GM23338 (cell line): ENCODE measurements around the gene CES2.

Source experiments
- CREB1 ChIP-seq: fragments of 250-450 bp; sonication (Bioruptor Pico); IDR thresholded peaks from 2 replicates; pipeline ENCODE4 v1.5.0; 2020; ENCODE audit warnings: low read depth, mild to moderate bottlenecking, moderate library complexity
- CTCF ChIP-seq, 2 experiments: fragments of 200-600 bp in 1 of 2; sonication (generic) in 1 of 2; conservative IDR thresholded peaks; 2 replicates each; pipeline versions ENCODE4 v1.5.1 to v1.6.1; 2016 to 2017; ENCODE audit warnings: antibody characterized with exemption in 2 of 2, low read depth in 2 of 2, mild to moderate bottlenecking in 2 of 2, moderate library complexity in 1 of 2
- EZH2 ChIP-seq: fragments of 200-600 bp; sonication (generic); IDR thresholded peaks from one replicate; pipeline ENCODE4 v1.8.0; 2017; ENCODE audit warnings: antibody characterized with exemption, mild to moderate bottlenecking, low read depth; ENCODE audit not compliant: unreplicated experiment
- POLR2AphosphoS5 ChIP-seq: IDR thresholded peaks from 2 replicates; pipeline ENCODE4 v1.6.1; 2016; ENCODE audit warnings: antibody characterized with exemption, low read depth
- REST ChIP-seq: IDR thresholded peaks from one replicate; pipeline ENCODE4 v1.6.1; 2018; ENCODE audit warnings: antibody characterized with exemption; ENCODE audit not compliant: unreplicated experiment
- STAT1 ChIP-seq: IDR thresholded peaks from one replicate; pipeline ENCODE4 v1.6.1; 2016; ENCODE audit warnings: antibody characterized with exemption; ENCODE audit not compliant: unreplicated experiment
- ZNF462 ChIP-seq: fragments of 250-450 bp; sonication (Bioruptor Pico); IDR thresholded peaks from 2 replicates; pipeline ENCODE4 v1.5.0; 2020; ENCODE audit warnings: mild to moderate bottlenecking, moderate library complexity

GRCh38 chr16:66944054-66944441, 8.7 kb downstream of the CES2 start:
- TF ChIP-seq CTCF (conservative IDR thresholded peaks at IDR 0.05; ENCODE audit: low read depth in 2 of 2) (no peak), CREB1 (CRISPR knock-in tag) (no peak), REST (no peak), POLR2AphosphoS5 (no peak), EZH2 (no peak), STAT1 (no peak), ZNF462 (no peak)
